HG02970 (cell line): ENCODE data around the gene FYN.
A peak's percentile ranks its signal among the peaks of the same experiment; 100 is the strongest.

Experiments
- ATAC-seq: cut with Tn5 transposase; IDR thresholded peaks from one replicate; pipeline ENCODE4 v1.9.1; 2021; ENCODE audit warnings: mild to moderate bottlenecking, moderate library complexity, moderate number of reproducible peaks; ENCODE audit not compliant: unreplicated experiment, low FRiP score

Gene FYN

GRCh38 chr6:111739257-111739696, 134.0 kb downstream of the FYN start:
- no peak for ATAC-seq

DNA sequence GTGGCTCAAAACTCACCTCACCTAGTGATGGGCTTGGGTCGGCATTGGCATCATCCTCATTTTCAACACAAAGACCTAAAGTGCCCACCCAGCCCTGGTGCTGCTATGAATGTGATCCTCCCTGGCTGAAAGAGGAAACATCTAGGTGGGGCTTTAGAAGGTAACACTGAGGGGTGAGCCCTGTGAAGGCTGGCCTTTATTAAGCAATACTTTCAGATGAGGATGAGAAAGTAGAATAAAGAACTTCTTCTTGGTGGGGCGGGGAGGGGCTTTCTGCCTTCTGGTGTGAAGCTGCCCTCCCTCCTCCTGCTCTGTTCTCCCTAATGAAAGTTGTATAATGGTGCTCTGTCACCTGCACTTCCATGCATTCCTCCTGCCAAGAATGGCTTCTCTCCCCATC, 134.6 kb downstream of the FYN start:
- ATAC-seq: no peak

GRCh38 chr6:111738156-111738555, 135.1 kb downstream of the FYN start:
- ATAC-seq: no peak

GRCh38 chr6:111737065-111737521, 136.2 kb downstream of the FYN start:
- no peak for ATAC-seq

- ATAC-seq: no peak
These were observed 137.1 kb downstream of the FYN start for GRCh38 chr6:111736005-111736608.

- ATAC-seq: no peak
These were observed 138.9 kb downstream of the FYN start for GRCh38 chr6:111734068-111735061.

GRCh38 chr6:111732390-111732789, 140.9 kb downstream of the FYN start:
- ATAC-seq: no peak

GRCh38 chr6:111731456-111732195, 141.6 kb downstream of the FYN start:
- ATAC-seq: no peak

- no peak for ATAC-seq
These were observed 142.4 kb downstream of the FYN start for GRCh38 chr6:111730864-111731263.

DNA sequence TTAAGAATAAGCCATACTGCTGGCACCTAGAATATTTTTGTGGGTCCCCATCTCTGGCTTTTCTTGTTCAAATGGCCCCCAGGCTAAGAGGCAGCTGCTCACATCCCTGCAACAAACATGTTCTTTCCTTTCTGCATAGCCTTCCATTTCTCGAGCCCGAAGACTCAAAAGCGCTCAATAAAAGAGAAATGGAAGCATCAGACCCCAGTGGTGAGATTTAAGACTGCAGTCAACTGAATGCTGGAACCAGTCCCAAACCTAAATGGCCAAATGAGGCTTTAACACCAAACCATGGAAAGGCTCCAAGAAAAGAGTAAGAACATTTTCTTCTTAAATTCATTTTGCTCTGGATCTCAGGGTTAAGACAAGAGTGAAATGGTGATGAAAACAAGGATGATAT, 145.4 kb downstream of the FYN start:
- no peak for ATAC-seq

DNA sequence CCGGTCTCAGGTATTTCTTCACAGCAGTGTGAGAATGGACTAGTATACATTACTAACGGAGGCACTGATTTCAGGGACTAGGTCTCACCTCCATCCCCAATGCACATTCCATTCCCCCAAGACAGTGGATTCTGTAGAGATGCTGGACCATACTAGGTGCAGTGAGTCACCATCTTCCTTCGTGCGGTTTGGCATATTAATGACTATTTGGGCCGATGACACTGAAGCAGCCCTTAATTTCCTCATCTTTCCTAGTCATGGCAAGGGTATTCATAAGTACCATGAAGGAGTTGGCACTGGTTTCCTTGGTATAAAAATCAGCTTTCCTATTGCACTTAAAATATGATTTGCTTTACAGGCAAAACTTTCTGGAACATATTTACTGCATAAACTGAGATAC, 146.2 kb downstream of the FYN start:
- no peak for ATAC-seq

DNA sequence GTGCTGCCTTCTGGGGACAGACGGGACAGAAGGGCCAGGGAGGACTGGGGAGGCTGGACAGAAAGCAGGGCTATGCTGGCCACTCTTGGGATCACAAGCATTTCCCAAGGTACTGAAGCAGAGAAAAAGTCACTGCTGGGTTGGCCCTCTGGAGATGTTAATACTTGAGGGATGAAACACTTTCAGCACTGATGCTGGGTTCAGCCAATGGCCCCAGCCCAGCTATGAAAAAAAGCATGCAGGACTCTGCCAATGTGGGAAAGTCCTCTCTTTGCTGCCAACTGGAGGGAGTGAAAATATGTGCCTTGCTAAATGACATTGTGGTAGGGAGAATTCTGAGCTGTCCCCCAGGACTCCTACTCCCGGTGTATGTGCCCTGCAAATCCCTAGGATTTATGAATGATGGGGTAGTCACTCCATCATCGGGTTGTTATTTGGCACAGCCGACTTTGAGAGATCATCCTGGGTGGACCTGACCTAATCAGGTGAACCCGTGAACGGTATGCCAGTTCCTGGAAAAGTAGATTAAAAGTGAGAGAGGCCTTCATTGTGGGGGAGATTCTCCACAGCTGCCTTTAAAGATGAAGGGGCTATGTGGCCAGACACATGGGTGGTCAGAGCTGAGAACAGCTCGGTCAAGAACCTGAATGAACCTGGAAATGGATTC, 147.7 kb downstream of the FYN start:
- ATAC-seq: no peak

DNA sequence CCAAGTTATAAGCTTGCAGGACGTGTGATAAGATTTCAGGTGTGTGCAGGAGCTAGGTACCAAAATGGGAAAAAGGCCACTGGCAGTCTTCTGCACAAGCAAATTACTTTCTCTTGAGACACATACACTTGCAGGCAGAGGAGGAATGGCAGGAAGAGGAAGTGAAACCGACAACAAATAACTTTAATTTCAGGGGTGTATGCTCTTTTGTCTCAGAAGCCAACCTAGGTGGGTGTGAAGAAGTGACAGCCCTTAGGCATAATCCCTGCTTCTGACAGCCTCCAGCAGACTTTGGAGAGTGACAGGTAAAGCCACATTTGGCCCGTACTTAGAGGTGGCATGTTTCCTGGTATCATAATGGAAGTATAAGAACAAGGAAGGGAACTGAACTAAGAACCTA, 148.7 kb downstream of the FYN start:
- ATAC-seq: peak; percentile 80

DNA sequence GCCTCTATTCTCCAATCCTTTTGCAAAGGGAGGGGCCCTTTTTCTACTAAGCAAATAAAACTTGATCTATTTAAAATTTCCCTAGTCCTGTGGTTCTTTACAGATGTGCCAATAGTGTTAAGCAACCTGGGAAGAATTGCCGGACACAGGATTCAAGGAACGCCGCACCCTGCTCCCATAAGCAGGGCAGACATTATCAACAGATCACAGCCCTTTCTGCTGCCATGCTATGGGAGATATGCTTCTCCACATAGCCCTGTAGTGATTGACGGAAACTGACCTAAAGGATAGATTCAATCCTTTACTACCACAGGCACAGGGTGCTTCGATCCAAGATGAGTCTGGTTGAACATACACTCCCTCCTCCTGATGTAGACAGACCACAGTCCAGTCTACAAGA, 149.2 kb downstream of the FYN start:
- no peak for ATAC-seq

DNA sequence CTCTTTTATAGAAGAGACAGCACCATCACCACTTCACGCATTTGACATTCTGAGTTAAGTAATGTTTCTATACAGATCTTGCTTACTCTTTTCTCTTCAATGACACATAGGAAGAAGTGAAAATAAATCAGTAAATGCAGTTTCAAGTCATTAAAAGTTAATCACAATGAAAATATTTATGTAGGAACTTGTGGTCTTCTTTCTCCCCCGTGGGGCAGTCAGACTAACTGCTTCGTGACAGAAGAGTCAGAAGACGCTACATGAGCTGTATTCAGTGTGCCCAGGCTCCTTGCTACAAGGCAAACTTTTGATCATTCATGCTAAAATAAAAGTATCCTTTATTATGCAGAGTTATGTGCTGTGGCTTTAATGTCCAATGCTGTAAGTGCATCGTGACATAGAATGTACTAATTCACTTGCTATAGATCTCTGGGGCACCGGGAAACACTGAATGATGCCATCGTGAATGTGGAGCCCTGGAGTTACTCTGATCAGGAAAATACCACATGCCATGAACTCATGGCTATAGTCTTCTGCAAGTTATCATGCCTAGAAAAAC, 149.8 kb downstream of the FYN start:
- no peak for ATAC-seq

DNA sequence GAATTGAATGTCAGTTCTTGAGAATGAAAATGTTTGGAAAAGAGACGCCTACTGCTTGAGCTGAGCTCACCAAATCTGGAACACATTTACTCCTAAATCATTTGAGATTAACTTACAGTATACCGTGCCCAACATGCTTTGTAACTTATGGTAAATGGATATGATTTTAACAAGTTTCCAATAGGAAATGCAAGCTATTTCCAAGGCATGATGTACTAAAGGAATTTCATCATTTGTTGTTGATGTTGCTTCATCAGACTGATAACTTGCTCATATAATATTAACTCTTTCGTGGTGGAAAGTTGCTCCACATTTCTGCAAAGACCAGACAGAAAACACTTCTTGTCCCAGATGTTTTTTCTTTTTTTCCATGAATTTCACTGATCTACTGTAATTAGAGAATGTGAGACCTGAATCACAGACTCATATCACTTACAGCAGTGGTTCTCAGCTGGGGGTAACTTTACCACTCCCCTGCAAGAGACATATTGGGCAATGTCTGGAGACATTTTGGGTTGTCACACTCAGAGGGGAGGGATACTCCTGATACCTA, 151.0 kb downstream of the FYN start:
- no peak for ATAC-seq

GRCh38 chr6:111721753-111722154, 151.5 kb downstream of the FYN start:
- ATAC-seq: no peak

- no peak for ATAC-seq
These were observed 152.2 kb downstream of the FYN start for GRCh38 chr6:111720931-111721496.

DNA sequence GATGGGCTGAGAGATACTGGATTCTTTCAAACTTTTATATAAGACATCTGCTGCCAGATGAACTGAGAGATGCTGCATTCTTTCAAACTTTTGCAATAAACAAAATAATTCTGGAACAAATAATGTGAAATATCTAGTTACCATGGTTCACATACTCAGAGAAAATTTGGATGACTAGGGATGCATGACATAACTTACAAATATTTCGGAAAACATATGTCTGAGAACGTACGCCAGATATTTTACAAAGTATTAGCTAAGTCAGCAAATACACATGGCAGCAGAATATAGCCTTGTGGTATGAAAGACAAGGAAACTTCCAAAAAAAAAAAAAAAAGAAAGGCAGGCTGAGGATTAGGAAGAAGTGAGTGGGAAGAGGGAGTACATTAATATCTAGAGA, 154.3 kb downstream of the FYN start:
- no peak for ATAC-seq

GRCh38 chr6:111718326-111718725, 154.9 kb downstream of the FYN start:
- no peak for ATAC-seq
